ENCODE data around the gene TMBIM1. TPM values are rescaled to one million over a fixed set of nuclear protein-coding genes. Genes with fewer than 3 reads are reported as not detected.

TMBIM1 gene
- total RNA-seq, 4 donors from 2014 or later: 183 to 282 (median 202) TPM

DNA sequence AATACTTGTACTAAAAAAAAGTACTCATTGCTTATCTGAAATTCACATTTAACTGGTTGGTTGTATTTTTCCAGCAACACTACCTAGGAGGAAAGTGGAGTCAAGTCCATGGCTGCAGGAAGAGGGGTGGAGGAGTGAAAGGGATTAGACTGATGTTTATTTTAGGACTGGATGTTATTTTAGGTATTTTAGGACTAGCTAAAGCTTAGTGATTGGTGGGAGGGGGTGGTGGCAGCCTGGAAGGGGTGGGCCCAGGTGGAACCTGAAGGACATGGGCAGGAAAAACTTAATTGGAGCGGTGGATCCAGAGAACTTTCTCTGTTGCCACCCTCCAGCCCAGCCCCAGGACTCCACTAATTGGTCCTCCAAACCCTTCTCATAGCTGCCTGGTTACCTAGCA is 3.9 kb upstream of the TMBIM1 start:
- Histone ChIP-seq H3K9me3 (no peaks in the 10 kb centered on the region), H3K27me3 (no peaks in the 10 kb centered on the region), H3K36me3 (no peaks in the 10 kb centered on the region), H3K27ac (peak overlapping the region in 2 of 4 donors; percentile 62 to 73), H3K4me1 (peaks cover 0 to 36% (median 3%) of the 10 kb centered on the region in 4 donors), H3K4me3 (no peak overlapping the region)
- DNase-seq (ENCODE audit: low spot score in 2 of 2): no peak
- 94 to 100% methylated on average over 1 of the region's 1 CpG for WGBS, 2 donors
- TF ChIP-seq CTCF (IDR thresholded peaks at IDR 0.05): no peak
- TF ChIP-seq EP300 (IDR thresholded peaks at IDR 0.05): no peak
- TF ChIP-seq POLR2A (IDR thresholded peaks at IDR 0.05): no peak

DNA sequence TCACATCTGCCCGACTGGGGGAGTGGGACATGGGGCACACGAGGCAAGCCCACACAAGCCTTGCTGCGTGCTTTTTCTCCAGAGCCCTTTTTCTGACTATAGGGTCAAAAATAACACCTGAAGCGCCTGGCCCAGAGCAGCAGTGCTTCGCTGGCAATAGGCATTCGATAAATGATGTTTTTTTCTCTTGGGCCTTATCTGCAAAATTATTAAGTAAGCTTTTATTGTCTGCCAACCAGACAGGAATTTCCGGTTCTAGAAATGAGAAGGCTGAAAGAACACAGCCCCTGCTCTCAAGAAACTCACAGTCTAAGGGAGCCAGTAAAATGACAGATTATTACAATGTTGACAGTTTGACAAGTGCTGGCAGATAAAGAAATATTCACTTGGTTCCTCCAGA is 2.7 kb upstream of the TMBIM1 start:
- Histone ChIP-seq H3K9me3 (no peaks in the 10 kb centered on the region), H3K4me1 (peaks cover 0 to 45% (median 15%) of the 10 kb centered on the region in 4 donors), H3K4me3 (no peak overlapping the region), H3K27ac (peak overlapping the region in 3 of 4 donors; percentile 18 to 45 (median 29)), H3K36me3 (no peaks in the 10 kb centered on the region), H3K27me3 (no peaks in the 10 kb centered on the region)
- 68 to 72% methylated on average over 7 of the region's 7 CpGs for WGBS, 2 donors
- TF ChIP-seq EP300 (IDR thresholded peaks at IDR 0.05): no peak
- TF ChIP-seq POLR2A (IDR thresholded peaks at IDR 0.05): no peak
- no peak for TF ChIP-seq CTCF (IDR thresholded peaks at IDR 0.05)
- DNase-seq (ENCODE audit: low spot score in 2 of 2): no peak

GRCh38 chr2:218294430-218295022 is 2.2 kb upstream of the TMBIM1 start:
- Histone ChIP-seq H3K27ac (peak overlapping the region in 2 of 4 donors; percentile 45 to 100), H3K9me3 (no peaks in the 10 kb centered on the region), H3K27me3 (no peaks in the 10 kb centered on the region), H3K4me1 (peaks cover 0 to 50% (median 19%) of the 10 kb centered on the region in 4 donors), H3K36me3 (no peaks in the 10 kb centered on the region), H3K4me3 (no peak overlapping the region)
- DNase-seq (ENCODE audit: low spot score in 2 of 2): no peak
- no peak for TF ChIP-seq EP300 (IDR thresholded peaks at IDR 0.05)
- TF ChIP-seq CTCF (IDR thresholded peaks at IDR 0.05): no peak
- no peak for TF ChIP-seq POLR2A (IDR thresholded peaks at IDR 0.05)
- WGBS, 2 donors: 85 to 90% methylated on average over 5 of the region's 5 CpGs

- H3K27ac ChIP-seq: peak overlapping the region in 2 of 4 donors; percentile 99 to 100
- H3K4me3 ChIP-seq: no peak overlapping the region
- H3K36me3 ChIP-seq: peaks cover 0 to 3% (median 0%) of the 10 kb centered on the region in 3 donors
- DNase-seq (ENCODE audit: low spot score in 2 of 2): no peak
- TF ChIP-seq CTCF (IDR thresholded peaks at IDR 0.05): no peak
- TF ChIP-seq EP300 (IDR thresholded peaks at IDR 0.05): no peak
- TF ChIP-seq POLR2A (IDR thresholded peaks at IDR 0.05): no peak
- no peaks in the 10 kb centered on the region for H3K9me3 ChIP-seq
- no peaks in the 10 kb centered on the region for H3K27me3 ChIP-seq
- peaks cover 0 to 57% (median 25%) of the 10 kb centered on the region in 4 donors for H3K4me1 ChIP-seq
- 66 to 72% methylated on average over 5 of the region's 5 CpGs for WGBS, 2 donors
Observed at GRCh38 chr2:218293715-218294429, 1.6 kb upstream of the TMBIM1 start.

All from tibial nerve (tissue), 4 donors.